ENCODE measurements around the gene FKBP4. TPM values are rescaled to one million over a fixed set of nuclear protein-coding genes. Genes with fewer than 3 reads are reported as not detected.
A peak's percentile ranks its signal among the peaks of the same experiment; 100 is the strongest.
"Not testable (repeated sequence)": the region's sequence is repeated elsewhere in the genome, so short reads cannot be mapped to it uniquely, and the experiment has no call there.

The FKBP4 gene
- polyA plus RNA-seq, 1 donor = 60.3 TPM

- DNase-seq = no peak
- no CpG with 5 or more reads among the region's 5 CpGs for WGBS (ENCODE audit: insufficient coverage, low lambda C conversion rate)
- H3K4me3 ChIP-seq (ENCODE audit: low read length) = no peak overlapping the region
- H3K36me3 ChIP-seq (ENCODE audit: control insufficient read depth, insufficient read depth, low read length) = no peaks in the 10 kb centered on the region
- H3K27ac ChIP-seq (ENCODE audit: low read length) = no peak overlapping the region
- H3K27me3 ChIP-seq (ENCODE audit: control insufficient read depth, insufficient read depth, low read length) = peaks cover 17% of the 10 kb centered on the region
- no peaks in the 10 kb centered on the region for H3K4me1 ChIP-seq (ENCODE audit: control insufficient read depth, insufficient read depth, low read length)
- H3K9me3 ChIP-seq (ENCODE audit: control insufficient read depth, low read depth, low read length) = peaks cover 5% of the 10 kb centered on the region
Observed at GRCh38 chr12:2756756-2757155, 38.0 kb upstream of the FKBP4 start.

- Histone ChIP-seq H3K4me3 (ENCODE audit: low read length) (no peak overlapping the region), H3K9me3 (ENCODE audit: control insufficient read depth, low read depth, low read length) (no peaks in the 10 kb centered on the region), H3K27me3 (ENCODE audit: control insufficient read depth, insufficient read depth, low read length) (no peaks in the 10 kb centered on the region), H3K27ac (ENCODE audit: low read length) (no peak overlapping the region), H3K36me3 (ENCODE audit: control insufficient read depth, insufficient read depth, low read length) (no peaks in the 10 kb centered on the region), H3K4me1 (ENCODE audit: control insufficient read depth, insufficient read depth, low read length) (no peaks in the 10 kb centered on the region)
- no CpG with 5 or more reads among the region's 4 CpGs for WGBS (ENCODE audit: insufficient coverage, low lambda C conversion rate)
- DNase-seq = no peak
Observed at GRCh38 chr12:2759733-2760132, 35.0 kb upstream of the FKBP4 start.

- no peaks in the 10 kb centered on the region for H3K4me1 ChIP-seq (ENCODE audit: control insufficient read depth, insufficient read depth, low read length)
- no peaks in the 10 kb centered on the region for H3K9me3 ChIP-seq (ENCODE audit: control insufficient read depth, low read depth, low read length)
- no peak for DNase-seq
- H3K4me3 ChIP-seq (ENCODE audit: low read length) = no peak overlapping the region
- no peaks in the 10 kb centered on the region for H3K27me3 ChIP-seq (ENCODE audit: control insufficient read depth, insufficient read depth, low read length)
- H3K36me3 ChIP-seq (ENCODE audit: control insufficient read depth, insufficient read depth, low read length) = no peaks in the 10 kb centered on the region
- no peak overlapping the region for H3K27ac ChIP-seq (ENCODE audit: low read length)
Observed at GRCh38 chr12:2764398-2764797, 30.4 kb upstream of the FKBP4 start.

- Histone ChIP-seq H3K4me1 (ENCODE audit: control insufficient read depth, insufficient read depth, low read length) (no peaks in the 10 kb centered on the region), H3K9me3 (ENCODE audit: control insufficient read depth, low read depth, low read length) (no peaks in the 10 kb centered on the region), H3K27ac (ENCODE audit: low read length) (no peak overlapping the region), H3K27me3 (ENCODE audit: control insufficient read depth, insufficient read depth, low read length) (no peaks in the 10 kb centered on the region), H3K4me3 (ENCODE audit: low read length) (no peak overlapping the region), H3K36me3 (ENCODE audit: control insufficient read depth, insufficient read depth, low read length) (no peaks in the 10 kb centered on the region)
- no peak for DNase-seq
- WGBS (ENCODE audit: insufficient coverage, low lambda C conversion rate) = no CpG with 5 or more reads among the region's 4 CpGs
Observed at GRCh38 chr12:2765052-2765451, 29.7 kb upstream of the FKBP4 start.

GRCh38 chr12:2765608-2766007 lies 29.2 kb upstream of the FKBP4 start:
- Histone ChIP-seq H3K4me3 (ENCODE audit: low read length) (no peak overlapping the region), H3K27ac (ENCODE audit: low read length) (no peak overlapping the region), H3K27me3 (ENCODE audit: control insufficient read depth, insufficient read depth, low read length) (no peaks in the 10 kb centered on the region), H3K9me3 (ENCODE audit: control insufficient read depth, low read depth, low read length) (no peaks in the 10 kb centered on the region), H3K36me3 (ENCODE audit: control insufficient read depth, insufficient read depth, low read length) (no peaks in the 10 kb centered on the region), H3K4me1 (ENCODE audit: control insufficient read depth, insufficient read depth, low read length) (no peaks in the 10 kb centered on the region)
- DNase-seq = no peak
- no CpG with 5 or more reads among the region's 6 CpGs for WGBS (ENCODE audit: insufficient coverage, low lambda C conversion rate)

- WGBS (ENCODE audit: insufficient coverage, low lambda C conversion rate) = no CpG with 5 or more reads among the region's 10 CpGs
- no peak for DNase-seq
- H3K27ac ChIP-seq (ENCODE audit: low read length) = no peak overlapping the region
- no peaks in the 10 kb centered on the region for H3K4me1 ChIP-seq (ENCODE audit: control insufficient read depth, insufficient read depth, low read length)
- no peaks in the 10 kb centered on the region for H3K9me3 ChIP-seq (ENCODE audit: control insufficient read depth, low read depth, low read length)
- no peaks in the 10 kb centered on the region for H3K27me3 ChIP-seq (ENCODE audit: control insufficient read depth, insufficient read depth, low read length)
- H3K4me3 ChIP-seq (ENCODE audit: low read length) = no peak overlapping the region
- no peaks in the 10 kb centered on the region for H3K36me3 ChIP-seq (ENCODE audit: control insufficient read depth, insufficient read depth, low read length)
Observed at GRCh38 chr12:2768224-2768961, 26.4 kb upstream of the FKBP4 start.

DNA sequence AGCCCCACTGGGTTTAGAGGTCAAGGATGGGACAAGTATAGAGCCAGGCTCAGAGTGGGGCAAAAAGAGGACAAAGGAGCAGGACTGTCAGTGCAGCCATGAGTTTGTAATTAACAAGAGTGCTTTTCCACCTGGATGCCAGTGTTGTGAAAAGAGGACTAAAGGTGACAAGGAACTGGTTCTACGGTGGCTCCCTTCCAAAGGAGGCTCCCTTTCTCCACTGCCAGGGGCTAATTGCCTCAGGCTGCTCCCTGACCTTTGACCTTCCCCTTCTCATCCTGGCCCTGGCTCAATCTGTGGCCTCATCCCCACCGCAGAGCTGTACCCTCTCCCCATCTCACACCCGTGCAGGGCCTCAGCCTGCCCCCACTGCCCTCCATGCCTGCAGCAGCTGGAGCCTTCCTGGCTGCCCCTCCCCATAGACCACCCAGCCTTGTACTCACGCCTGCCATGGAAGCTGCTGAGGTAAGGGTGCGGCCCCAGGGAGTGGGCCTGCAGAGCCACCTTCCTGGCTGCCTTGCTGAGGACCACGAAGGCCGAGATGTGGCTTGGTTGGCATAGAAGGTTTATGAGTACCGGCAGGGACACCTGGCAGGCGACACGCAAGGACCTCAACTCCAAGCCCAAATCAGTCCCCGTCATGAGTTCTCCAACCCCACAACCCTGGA lies 24.8 kb upstream of the FKBP4 start:
- WGBS (ENCODE audit: insufficient coverage, low lambda C conversion rate) = no CpG with 5 or more reads among the region's 11 CpGs
- Histone ChIP-seq H3K27ac (ENCODE audit: low read length) (no peak overlapping the region), H3K27me3 (ENCODE audit: control insufficient read depth, insufficient read depth, low read length) (no peaks in the 10 kb centered on the region), H3K9me3 (ENCODE audit: control insufficient read depth, low read depth, low read length) (no peaks in the 10 kb centered on the region), H3K4me1 (ENCODE audit: control insufficient read depth, insufficient read depth, low read length) (no peaks in the 10 kb centered on the region), H3K4me3 (ENCODE audit: low read length) (no peak overlapping the region), H3K36me3 (ENCODE audit: control insufficient read depth, insufficient read depth, low read length) (no peaks in the 10 kb centered on the region)
- DNase-seq = peak in 1 of 2 donors; percentile 26

DNA sequence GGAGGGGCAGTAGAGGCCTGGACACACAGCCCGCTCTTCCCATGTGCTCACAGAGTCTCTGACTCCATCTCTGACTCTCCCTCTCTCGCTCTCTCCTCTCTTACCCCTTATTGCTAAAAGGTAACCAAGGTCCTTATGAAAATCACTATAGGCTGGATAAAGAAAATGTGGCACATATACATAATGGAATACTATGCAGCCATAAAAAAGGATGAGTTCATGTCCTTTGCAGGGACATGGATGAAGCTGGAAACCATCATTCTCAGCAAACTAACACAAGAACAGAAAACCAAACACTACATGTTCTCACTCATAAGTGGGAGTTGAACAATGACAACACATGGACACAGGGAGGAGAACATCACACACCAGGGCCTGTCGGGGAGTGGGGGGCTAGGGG lies 24.2 kb upstream of the FKBP4 start:
- H3K4me3 ChIP-seq (ENCODE audit: low read length); H3K27ac ChIP-seq (ENCODE audit: low read length); H3K4me1 ChIP-seq (ENCODE audit: control insufficient read depth, insufficient read depth, low read length); H3K36me3 ChIP-seq (ENCODE audit: control insufficient read depth, insufficient read depth, low read length); DNase-seq; H3K9me3 ChIP-seq (ENCODE audit: control insufficient read depth, low read depth, low read length); H3K27me3 ChIP-seq (ENCODE audit: control insufficient read depth, insufficient read depth, low read length): not testable (repeated sequence)
- WGBS (ENCODE audit: insufficient coverage, low lambda C conversion rate) = no CpG with 5 or more reads among the region's 3 CpGs

- no peak overlapping the region for H3K4me3 ChIP-seq (ENCODE audit: low read length)
- H3K27me3 ChIP-seq (ENCODE audit: control insufficient read depth, insufficient read depth, low read length) = no peaks in the 10 kb centered on the region
- 0% methylated on average over 1 of the region's 4 CpGs for WGBS (ENCODE audit: insufficient coverage, low lambda C conversion rate)
- H3K36me3 ChIP-seq (ENCODE audit: control insufficient read depth, insufficient read depth, low read length) = no peaks in the 10 kb centered on the region
- H3K27ac ChIP-seq (ENCODE audit: low read length) = no peak overlapping the region
- H3K9me3 ChIP-seq (ENCODE audit: control insufficient read depth, low read depth, low read length) = no peaks in the 10 kb centered on the region
- no peaks in the 10 kb centered on the region for H3K4me1 ChIP-seq (ENCODE audit: control insufficient read depth, insufficient read depth, low read length)
- DNase-seq = no peak
Observed at GRCh38 chr12:2772370-2772769, 22.4 kb upstream of the FKBP4 start.

DNA sequence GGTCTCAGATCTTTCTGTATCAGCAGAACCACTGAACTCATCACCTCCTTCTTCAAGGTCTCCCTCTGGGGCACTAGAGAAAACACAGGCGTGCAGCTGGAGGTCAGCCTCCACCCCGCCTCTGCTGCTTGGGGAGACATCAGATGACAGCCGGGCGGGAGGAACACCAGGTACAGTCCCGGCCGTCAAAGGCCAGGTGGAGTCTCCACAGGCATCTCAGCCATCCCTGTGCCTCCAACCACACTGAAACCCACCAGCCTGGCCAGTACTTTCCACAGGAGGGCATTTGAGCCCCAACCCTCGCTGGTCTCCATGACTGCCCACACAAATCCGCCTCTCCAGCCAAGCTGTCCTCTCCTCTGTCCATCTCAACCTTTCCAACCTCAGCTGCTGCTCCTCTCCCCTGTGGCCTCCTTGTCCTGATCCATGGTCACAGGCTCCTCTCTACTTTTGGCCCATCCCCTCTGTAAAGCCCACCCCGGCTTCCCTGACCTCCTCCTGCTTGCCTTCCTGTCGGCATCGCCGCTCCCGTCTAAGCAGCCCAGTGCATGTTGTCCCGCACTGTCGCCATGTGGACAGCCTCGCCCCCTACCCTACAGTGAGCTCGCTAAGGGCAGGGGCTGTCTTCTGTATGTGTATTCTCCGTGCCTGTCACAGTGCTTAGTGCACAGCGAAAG lies 21.4 kb upstream of the FKBP4 start:
- WGBS (ENCODE audit: insufficient coverage, low lambda C conversion rate) = 93% methylated on average over 2 of the region's 19 CpGs
- Histone ChIP-seq H3K36me3 (ENCODE audit: control insufficient read depth, insufficient read depth, low read length) (no peaks in the 10 kb centered on the region), H3K4me1 (ENCODE audit: control insufficient read depth, insufficient read depth, low read length) (no peaks in the 10 kb centered on the region), H3K27me3 (ENCODE audit: control insufficient read depth, insufficient read depth, low read length) (no peaks in the 10 kb centered on the region), H3K4me3 (ENCODE audit: low read length) (no peak overlapping the region), H3K27ac (ENCODE audit: low read length) (no peak overlapping the region), H3K9me3 (ENCODE audit: control insufficient read depth, low read depth, low read length) (no peaks in the 10 kb centered on the region)
- no peak for DNase-seq

Data from large intestine (tissue), 3 donors.